CD14-positive monocyte (primary cell): Measurements from ENCODE around the gene PACSIN2. TPM values are rescaled to one million over a fixed set of nuclear protein-coding genes. Genes with fewer than 3 reads are reported as not detected.

Source experiments
- DNase-seq, 3 donors: peaks; one replicate each; pipeline ENCODE4 v3.0.0-alpha.2; 2011 to 2022
- H2AFZ ChIP-seq: 2 replicates; pipeline ENCODE4 v1.6.0; 2012; ENCODE audit warnings: mild to moderate bottlenecking, low read depth, low read length, inconsistent platforms; ENCODE audit not compliant: insufficient read depth, poor library complexity, severe bottlenecking
- H3K27ac ChIP-seq, 2 donors: 1 replicate in 1 of 2; 2 replicates in 1 of 2; pipeline ENCODE4 v1.5.1; 2012 to 2013; ENCODE audit warnings: low read length in 2 of 2, control low read depth in 1 of 2, inconsistent platforms in 1 of 2, low read depth in 1 of 2, mild to moderate bottlenecking in 1 of 2
- H3K27me3 ChIP-seq, 2 donors: one replicate each; pipeline versions ENCODE4 v1.6.0 to v1.6.1; 2011 to 2013; ENCODE audit warnings: low read length in 2 of 2; ENCODE audit not compliant: control insufficient read depth in 2 of 2, insufficient read depth in 2 of 2
- H3K36me3 ChIP-seq, 2 donors: replicated peaks in 1 of 2; 1 replicate in 1 of 2; 2 replicates in 1 of 2; pipeline versions ENCODE4 v1.5.1 to v1.6.1; 2012 to 2013; ENCODE audit warnings: low read length in 2 of 2, control low read depth in 1 of 2, inconsistent platforms in 1 of 2, mild to moderate bottlenecking in 1 of 2; ENCODE audit not compliant: insufficient read depth in 2 of 2, control insufficient read depth in 1 of 2
- H3K4me1 ChIP-seq, 2 donors: 1 replicate in 1 of 2; 2 replicates in 1 of 2; pipeline versions ENCODE4 v1.5.1 to v1.6.1; 2012 to 2013; ENCODE audit warnings: low read length in 2 of 2, control low read depth in 1 of 2, inconsistent platforms in 1 of 2, mild to moderate bottlenecking in 1 of 2, moderate library complexity in 1 of 2; ENCODE audit not compliant: insufficient read depth in 2 of 2, control insufficient read depth in 1 of 2
- H3K4me2 ChIP-seq: replicated peaks from 2 replicates; pipeline ENCODE3; 2012; ENCODE audit warnings: low read length, moderate library complexity, mild to moderate bottlenecking; ENCODE audit not compliant: poor library complexity, severe bottlenecking; ENCODE audit errors: extremely low read depth
- H3K4me3 ChIP-seq, 3 experiments: fragments of 200-600 bp in 1 of 3; sonication (generic) in 1 of 3; replicated peaks in 1 of 3; 1 replicate in 2 of 3; 2 replicates in 1 of 3; pipeline ENCODE4 v1.5.1; 2011 to 2013; ENCODE audit warnings: low read length in 3 of 3, mild to moderate bottlenecking in 3 of 3, control low read depth in 2 of 3, low read depth in 2 of 3, inconsistent platforms in 1 of 3, moderate library complexity in 1 of 3
- H3K79me2 ChIP-seq: 2 replicates; pipeline ENCODE4 v1.6.0; 2012; ENCODE audit warnings: mild to moderate bottlenecking, control low read depth, inconsistent platforms, low read length, moderate library complexity; ENCODE audit not compliant: insufficient read depth
- H3K9ac ChIP-seq: 2 replicates; pipeline ENCODE4 v1.6.0; 2017; ENCODE audit warnings: low read length, mild to moderate bottlenecking; ENCODE audit not compliant: insufficient read depth, poor library complexity, severe bottlenecking
- H3K9me3 ChIP-seq, 2 donors: replicated peaks in 1 of 2; 1 replicate in 1 of 2; 2 replicates in 1 of 2; pipeline versions ENCODE4 v1.5.1 to v1.6.1; 2012 to 2013; ENCODE audit warnings: low read length in 2 of 2, control low read depth in 1 of 2; ENCODE audit not compliant: control insufficient read depth in 1 of 2, insufficient read depth in 1 of 2
- H4K20me1 ChIP-seq: 2 replicates; pipeline ENCODE4 v1.6.0; 2012; ENCODE audit warnings: mild to moderate bottlenecking, low read length, control low read depth, moderate library complexity; ENCODE audit not compliant: insufficient read depth
- H3K27ac Mint-ChIP-seq, 7 donors: one replicate each; pipeline ENCODE4 v1.8.0; 2020; ENCODE audit warnings: mild to moderate bottlenecking in 7 of 7, mixed read lengths in 7 of 7, moderate library complexity in 6 of 7, inconsistent platforms in 2 of 7
- H3K27me3 Mint-ChIP-seq, 3 donors: one replicate each; pipeline ENCODE4 v1.8.0; 2021 to 2022; ENCODE audit warnings: low read depth in 3 of 3, mild to moderate bottlenecking in 3 of 3, mixed read lengths in 3 of 3, moderate library complexity in 3 of 3, inconsistent platforms in 1 of 3
- H3K36me3 Mint-ChIP-seq, 2 donors: one replicate each; pipeline ENCODE4 v1.8.0; 2020; ENCODE audit warnings: mixed read lengths in 2 of 2, inconsistent platforms in 1 of 2, mild to moderate bottlenecking in 1 of 2
- H3K4me1 Mint-ChIP-seq: one replicate; pipeline ENCODE4 v1.8.0; 2020; ENCODE audit warnings: mild to moderate bottlenecking, mixed read lengths
- H3K4me3 Mint-ChIP-seq, 2 donors: one replicate each; pipeline ENCODE4 v1.8.0; 2020; ENCODE audit warnings: mild to moderate bottlenecking in 2 of 2, mixed read lengths in 2 of 2, moderate library complexity in 1 of 2
- H3K9me3 Mint-ChIP-seq, 7 donors: one replicate each; pipeline ENCODE4 v1.8.0; 2020 to 2022; ENCODE audit warnings: mixed read lengths in 7 of 7, mild to moderate bottlenecking in 6 of 7, moderate library complexity in 6 of 7, inconsistent platforms in 2 of 7
- WGBS: methylation state at CpG from one replicate; pipeline ENCODE4 v1.1.5; 2013; ENCODE audit warnings: missing lambda C conversion rate; ENCODE audit not compliant: insufficient coverage; 5-methylcytosine and 5-hydroxymethylcytosine counted together
- intact Hi-C, 2 donors: fragments of 100-400 bp; cut with micrococcal nuclease; formaldehyde crosslinking; loops; one replicate each; pipeline versions ENCODE4 v1.15.0 to v1.15.1; 2023
- polyA plus RNA-seq, 3 donors: library from polyadenylated mRNA; depleted of rRNA in 1 of 3; unstranded in 2 of 3; stranded (reverse) in 1 of 3; fragments of 300-500 nt in 2 of 3; fragments of >200 nt in 1 of 3; fragmentation: Illumina TruSeq in 2 of 3; gene quantifications; 1 replicate in 2 of 3; 2 replicates in 1 of 3; pipeline ENCODE4 v1.2.3, GENCODE V29; 2012 to 2021
- TF ChIP-seq, protein P1 (sequence below): fragments of 200-600 bp; IDR thresholded peaks from one replicate; pipeline ENCODE4 v1.8.0; 2022; ENCODE audit warnings: antibody characterized with exemption, mild to moderate bottlenecking

Gene PACSIN2
- polyA plus RNA-seq, 3 donors = 31.2 to 45.7 (median 40.2) TPM

- Histone ChIP-seq H3K4me1 (peaks cover 73 to 87% of the 10 kb centered on the region in 2 donors), H2AFZ (no peak overlapping the region), H3K79me2 (peaks cover 100% of the 10 kb centered on the region), H4K20me1 (peaks cover 95% of the 10 kb centered on the region), H3K36me3 (no peaks in the 10 kb centered on the region), H3K9me3 (no peaks in the 10 kb centered on the region), H3K4me2 (peak overlapping the region; percentile 46), H3K27ac (peak overlapping the region; percentile 54 to 67), H3K4me3 (peak overlapping the region in 1 of 3 experiments; percentile 29), H3K9ac (no peak overlapping the region), H3K27me3 (no peaks in the 10 kb centered on the region)
- H3K9me3 Mint-ChIP-seq = no peaks in the 10 kb centered on the region
- peaks cover 3% of the 10 kb centered on the region in 2 donors for H3K36me3 Mint-ChIP-seq
- H3K27me3 Mint-ChIP-seq = peaks cover 0 to 3% (median 0%) of the 10 kb centered on the region in 3 donors
- peak overlapping the region; percentile 79 to 90 (median 89) for H3K27ac Mint-ChIP-seq
- DNase-seq = peak; percentile 39 to 57 (median 52)
- peak overlapping the region; percentile 50 to 78 for H3K4me3 Mint-ChIP-seq
- WGBS = 0% methylated on average over 3 of the region's 3 CpGs
- intact Hi-C loops = loop anchor here in 1 of 2 donors (5.0 kb wide), 1 partner anchor 39 kb away; no protein-coding TSS in a partner anchor
- H3K4me1 Mint-ChIP-seq = peaks cover 90% of the 10 kb centered on the region
- TF ChIP-seq, protein P1, sequence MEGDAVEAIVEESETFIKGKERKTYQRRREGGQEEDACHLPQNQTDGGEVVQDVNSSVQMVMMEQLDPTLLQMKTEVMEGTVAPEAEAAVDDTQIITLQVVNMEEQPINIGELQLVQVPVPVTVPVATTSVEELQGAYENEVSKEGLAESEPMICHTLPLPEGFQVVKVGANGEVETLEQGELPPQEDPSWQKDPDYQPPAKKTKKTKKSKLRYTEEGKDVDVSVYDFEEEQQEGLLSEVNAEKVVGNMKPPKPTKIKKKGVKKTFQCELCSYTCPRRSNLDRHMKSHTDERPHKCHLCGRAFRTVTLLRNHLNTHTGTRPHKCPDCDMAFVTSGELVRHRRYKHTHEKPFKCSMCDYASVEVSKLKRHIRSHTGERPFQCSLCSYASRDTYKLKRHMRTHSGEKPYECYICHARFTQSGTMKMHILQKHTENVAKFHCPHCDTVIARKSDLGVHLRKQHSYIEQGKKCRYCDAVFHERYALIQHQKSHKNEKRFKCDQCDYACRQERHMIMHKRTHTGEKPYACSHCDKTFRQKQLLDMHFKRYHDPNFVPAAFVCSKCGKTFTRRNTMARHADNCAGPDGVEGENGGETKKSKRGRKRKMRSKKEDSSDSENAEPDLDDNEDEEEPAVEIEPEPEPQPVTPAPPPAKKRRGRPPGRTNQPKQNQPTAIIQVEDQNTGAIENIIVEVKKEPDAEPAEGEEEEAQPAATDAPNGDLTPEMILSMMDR = no peak
Observed at GRCh38 chr22:43001271-43002201, 13.4 kb downstream of the PACSIN2 start.

DNA sequence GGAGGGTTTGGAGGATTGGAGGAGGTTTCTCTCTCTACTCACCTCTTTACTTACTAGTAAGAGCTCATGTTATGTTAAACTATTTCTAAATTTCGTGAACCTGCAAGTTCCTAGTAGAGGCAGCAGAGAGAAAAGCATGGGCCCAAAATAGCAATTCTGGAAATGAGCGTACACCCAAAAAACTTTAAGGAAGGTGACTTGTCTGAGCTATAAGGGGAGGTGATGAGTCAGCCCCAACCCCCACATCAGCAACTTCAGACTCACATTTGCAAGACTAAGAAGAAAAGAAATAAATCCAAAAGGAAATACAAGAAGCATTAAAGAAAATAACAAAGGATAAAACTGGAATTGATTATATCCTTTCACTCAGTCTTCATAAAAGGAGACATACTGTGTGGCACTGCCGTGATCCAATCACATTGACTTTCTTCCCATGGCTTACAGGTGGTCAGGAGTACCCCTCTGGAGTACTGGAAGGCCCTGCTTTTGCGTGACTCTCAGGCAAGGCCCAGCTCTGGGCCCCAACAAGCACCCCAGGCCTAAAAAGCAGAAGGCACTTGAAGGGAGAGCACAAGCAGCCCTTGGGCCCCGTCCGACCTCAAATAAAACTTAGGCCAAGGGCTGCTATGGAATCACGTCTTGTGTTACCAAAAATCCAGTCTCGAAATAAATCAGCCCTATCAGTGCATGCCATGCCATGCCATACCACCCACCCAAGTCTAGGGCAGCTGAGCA, 14.3 kb downstream of the PACSIN2 start:
- Histone ChIP-seq H3K79me2 (peaks cover 96% of the 10 kb centered on the region), H2AFZ (no peak overlapping the region), H3K27me3 (no peaks in the 10 kb centered on the region), H3K27ac (peak overlapping the region; percentile 54 to 67), H3K9me3 (no peaks in the 10 kb centered on the region), H3K9ac (peak overlapping the region; percentile 47), H4K20me1 (peaks cover 90% of the 10 kb centered on the region), H3K36me3 (no peaks in the 10 kb centered on the region), H3K4me3 (peak overlapping the region in 1 of 3 experiments; percentile 29), H3K4me2 (peak overlapping the region; percentile 46), H3K4me1 (peaks cover 82 to 97% of the 10 kb centered on the region in 2 donors)
- peaks cover 94% of the 10 kb centered on the region for H3K4me1 Mint-ChIP-seq
- peak overlapping the region; percentile 50 to 78 for H3K4me3 Mint-ChIP-seq
- peaks cover 0 to 3% (median 0%) of the 10 kb centered on the region in 3 donors for H3K27me3 Mint-ChIP-seq
- intact Hi-C loops = loop anchor here in 1 of 2 donors (5.0 kb wide), 1 partner anchor 38 kb away; no protein-coding TSS in a partner anchor
- 82% methylated on average over 5 of the region's 8 CpGs for WGBS
- peak; percentile 41 to 66 (median 47) for DNase-seq
- H3K27ac Mint-ChIP-seq = peak overlapping the region; percentile 79 to 90 (median 89)
- TF ChIP-seq, protein P1 = no peak
- no peaks in the 10 kb centered on the region for H3K9me3 Mint-ChIP-seq
- peaks cover 3% of the 10 kb centered on the region in 2 donors for H3K36me3 Mint-ChIP-seq
